HepG2 (cell line): ENCODE data around the gene CA10.

Experiments
- BHLHE40 ChIP-seq: IDR thresholded peaks from 2 replicates; pipeline ENCODE4 v1.6.1; 2011; ENCODE audit warnings: low read length, improper control_type of control experiment
- BRCA1 ChIP-seq: sonication (generic); formaldehyde crosslinking; IDR thresholded peaks from 2 replicates; pipeline ENCODE4 v1.4.0; 2020; ENCODE audit warnings: missing genetic modification reagents
- CENPX ChIP-seq: sonication (generic); formaldehyde crosslinking; IDR thresholded peaks from 2 replicates; pipeline ENCODE4 v1.9.0; 2021; ENCODE audit warnings: mild to moderate bottlenecking, missing genetic modification reagents, moderate library complexity
- EZH2 ChIP-seq: conservative IDR thresholded peaks from 2 replicates; pipeline ENCODE4 v1.6.1; 2012; ENCODE audit warnings: mild to moderate bottlenecking, low read depth, low read length, moderate library complexity
- GLI4 ChIP-seq: sonication (generic); formaldehyde crosslinking; IDR thresholded peaks from 2 replicates; pipeline ENCODE4 v1.5.1; 2020; ENCODE audit warnings: missing genetic modification reagents, mild to moderate bottlenecking, moderate library complexity, borderline replicate concordance
- MAFK ChIP-seq, 2 experiments: IDR thresholded peaks in 1 of 2; conservative IDR thresholded peaks in 1 of 2; 2 replicates each; pipeline ENCODE4 v1.6.1; 2011; ENCODE audit warnings: improper control_type of control experiment in 2 of 2, low read length in 2 of 2
- MTA1 ChIP-seq: sonication (generic); formaldehyde crosslinking; IDR thresholded peaks from 2 replicates; pipeline ENCODE4 v1.4.0; 2020; ENCODE audit warnings: missing genetic modification reagents, mild to moderate bottlenecking, borderline replicate concordance
- PRDM15 ChIP-seq: sonication (generic); formaldehyde crosslinking; IDR thresholded peaks from 2 replicates; pipeline ENCODE4 v1.4.0; 2020; ENCODE audit warnings: missing genetic modification reagents
- ZBTB33 ChIP-seq: sonication (generic); formaldehyde crosslinking; IDR thresholded peaks from 2 replicates; pipeline ENCODE4 v1.4.0; 2020; ENCODE audit warnings: missing genetic modification reagents
- ZNF12 ChIP-seq: sonication (generic); formaldehyde crosslinking; IDR thresholded peaks from 2 replicates; pipeline ENCODE4 v1.5.0; 2020; ENCODE audit warnings: missing genetic modification reagents
- ZNF124 ChIP-seq: sonication (generic); formaldehyde crosslinking; IDR thresholded peaks from 2 replicates; pipeline ENCODE4 v1.4.0; 2020; ENCODE audit warnings: missing genetic modification reagents

GRCh38 chr17:51676691-51677487 is 481.6 kb downstream of the CA10 start:
- no peak for TF ChIP-seq BRCA1 (CRISPR knock-in tag)
- TF ChIP-seq MAFK (conservative IDR thresholded peaks at IDR 0.05 in 1 of 2, IDR thresholded peaks at IDR 0.05 in 1 of 2; ENCODE audit: low read length in 2 of 2), result no peak
- no peak for TF ChIP-seq ZNF124 (CRISPR knock-in tag)
- TF ChIP-seq MTA1 (CRISPR knock-in tag), result no peak
- TF ChIP-seq EZH2, result no peak
- TF ChIP-seq CENPX (CRISPR knock-in tag), result no peak
- no peak for TF ChIP-seq PRDM15
- no peak for TF ChIP-seq ZNF12
- no peak for TF ChIP-seq GLI4 (CRISPR knock-in tag)
- no peak for TF ChIP-seq ZBTB33 (CRISPR knock-in tag)
- no peak for TF ChIP-seq BHLHE40
